GM23338 (cell line): ENCODE measurements around the gene ZDHHC6. TPM values are rescaled to one million over a fixed set of nuclear protein-coding genes. Genes with fewer than 3 reads are reported as not detected.

ENCODE experiments used
- ATAC-seq: fragments of 200-7000 bp; cut with Tn5 transposase; 3 replicates; pipeline ENCODE4 v1.9.1; 2020
- DNase-seq: peaks from one replicate; pipeline ENCODE4 v3.0.0-alpha.2; 2015; ENCODE audit warnings: low spot score
- H2AFZ ChIP-seq: fragments of 200-600 bp; sonication (generic); 2 replicates; pipeline ENCODE4 v1.8.0; 2016; ENCODE audit warnings: antibody characterized with exemption, mild to moderate bottlenecking, moderate library complexity
- H3F3A ChIP-seq: fragments of 200-600 bp; sonication (generic); replicated peaks from 2 replicates; pipeline ENCODE4 v1.8.0; 2017; ENCODE audit warnings: antibody characterized with exemption, mixed run types, low read depth
- H3K27ac ChIP-seq: fragments of 200-600 bp; sonication (generic); 2 replicates; pipeline ENCODE4 v1.6.1; 2016; ENCODE audit warnings: low read depth
- H3K27me3 ChIP-seq: fragments of 200-600 bp; sonication (generic); 2 replicates; pipeline ENCODE4 v1.8.0; 2016; ENCODE audit warnings: mild to moderate bottlenecking, mixed run types, moderate library complexity; ENCODE audit not compliant: insufficient read depth
- H3K36me3 ChIP-seq: fragments of 200-600 bp; sonication (generic); 2 replicates; pipeline ENCODE4 v1.8.0; 2016; ENCODE audit warnings: mild to moderate bottlenecking; ENCODE audit not compliant: insufficient read depth
- H3K4me1 ChIP-seq: fragments of 200-600 bp; sonication (generic); 2 replicates; pipeline ENCODE4 v1.8.0; 2016; ENCODE audit warnings: mild to moderate bottlenecking, moderate library complexity; ENCODE audit not compliant: insufficient read depth
- H3K4me2 ChIP-seq: fragments of 200-600 bp; sonication (generic); 2 replicates; pipeline ENCODE4 v1.7.1; 2017; ENCODE audit warnings: mixed run types
- H3K4me3 ChIP-seq: fragments of 200-600 bp; sonication (generic); 2 replicates; pipeline ENCODE4 v1.6.1; 2016; ENCODE audit warnings: mixed run types
- H3K79me2 ChIP-seq: fragments of 200-600 bp; sonication (generic); replicated peaks from 2 replicates; pipeline ENCODE4 v1.8.0; 2017; ENCODE audit warnings: mild to moderate bottlenecking; ENCODE audit not compliant: insufficient read depth
- H3K9me2 ChIP-seq: fragments of 200-600 bp; sonication (generic); 2 replicates; pipeline ENCODE4 v1.8.0; 2017; ENCODE audit not compliant: insufficient read depth
- H4K20me1 ChIP-seq: fragments of 200-600 bp; sonication (generic); replicated peaks from 2 replicates; pipeline ENCODE4 v1.8.0; 2017; ENCODE audit warnings: mild to moderate bottlenecking; ENCODE audit not compliant: insufficient read depth
- H3K27ac Mint-ChIP-seq: 2 replicates; pipeline ENCODE4 v1.8.0; 2020; ENCODE audit warnings: inconsistent platforms, mild to moderate bottlenecking, moderate library complexity, mixed read lengths
- H3K27me3 Mint-ChIP-seq: 3 replicates; pipeline ENCODE4 v1.8.0; 2022; ENCODE audit warnings: low read depth, mild to moderate bottlenecking, moderate library complexity, mixed read lengths, inconsistent platforms; ENCODE audit not compliant: insufficient read depth, poor library complexity
- H3K36me3 Mint-ChIP-seq: 3 replicates; pipeline ENCODE4 v1.8.0; 2021; ENCODE audit warnings: low read depth, mild to moderate bottlenecking, inconsistent platforms, moderate library complexity, mixed read lengths
- H3K4me1 Mint-ChIP-seq: 3 replicates; pipeline ENCODE4 v1.8.0; 2020; ENCODE audit warnings: mild to moderate bottlenecking, inconsistent platforms, mixed read lengths
- H3K4me3 Mint-ChIP-seq: 3 replicates; pipeline ENCODE4 v1.8.0; 2021; ENCODE audit warnings: moderate library complexity, mild to moderate bottlenecking, inconsistent platforms, mixed read lengths
- H3K9me3 Mint-ChIP-seq: 3 replicates; pipeline ENCODE4 v1.8.0; 2020; ENCODE audit warnings: moderate library complexity, mild to moderate bottlenecking, inconsistent platforms, mixed read lengths
- CREB1 ChIP-seq: fragments of 250-450 bp; sonication (Bioruptor Pico); IDR thresholded peaks from 2 replicates; pipeline ENCODE4 v1.5.0; 2020; ENCODE audit warnings: low read depth, mild to moderate bottlenecking, moderate library complexity
- EZH2 ChIP-seq: fragments of 200-600 bp; sonication (generic); IDR thresholded peaks from one replicate; pipeline ENCODE4 v1.8.0; 2017; ENCODE audit warnings: antibody characterized with exemption, mild to moderate bottlenecking, low read depth; ENCODE audit not compliant: unreplicated experiment
- EZH2phosphoT487 ChIP-seq: fragments of 200-600 bp; sonication (generic); IDR thresholded peaks from one replicate; pipeline ENCODE4 v1.8.1; 2018; ENCODE audit warnings: antibody characterized with exemption; ENCODE audit not compliant: unreplicated experiment
- JUNB ChIP-seq: IDR thresholded peaks from one replicate; pipeline ENCODE4 v1.6.1; 2016; ENCODE audit warnings: antibody characterized with exemption; ENCODE audit not compliant: unreplicated experiment
- NANOG ChIP-seq: IDR thresholded peaks from 2 replicates; pipeline ENCODE4 v1.6.1; 2016; ENCODE audit warnings: antibody characterized with exemption, borderline replicate concordance
- STAT1 ChIP-seq: IDR thresholded peaks from one replicate; pipeline ENCODE4 v1.6.1; 2016; ENCODE audit warnings: antibody characterized with exemption; ENCODE audit not compliant: unreplicated experiment
- ZNF114 ChIP-seq: fragments of 250-450 bp; sonication (Bioruptor Pico); IDR thresholded peaks from 2 replicates; pipeline ENCODE4 v1.5.0; 2020; ENCODE audit warnings: mild to moderate bottlenecking, moderate library complexity
- ZNF331 ChIP-seq: fragments of 250-450 bp; sonication (Bioruptor Pico); IDR thresholded peaks from 2 replicates; pipeline ENCODE4 v1.5.0; 2020; ENCODE audit warnings: low read depth, mild to moderate bottlenecking, moderate library complexity
- polyA plus RNA-seq: library from polyadenylated mRNA; unstranded; fragments of >200 nt; fragmentation: Nextera tagmentation; extraction: Ambion mirVana; gene quantifications from 2 replicates; pipeline ENCODE4 v1.2.1, GENCODE V29; 2016
- total RNA-seq: library from RNA; depleted of rRNA; stranded (reverse); fragments of >200 nt; shearing (Covaris generic); gene quantifications from 2 replicates; pipeline ENCODE4 v1.2.3, GENCODE V29; 2014
- TF ChIP-seq, protein P1 (sequence below), 2 experiments: fragments of 200-600 bp in 1 of 2; sonication (generic) in 1 of 2; conservative IDR thresholded peaks; 2 replicates each; pipeline versions ENCODE4 v1.5.1 to v1.6.1; 2016 to 2017; ENCODE audit warnings: antibody characterized with exemption in 2 of 2, low read depth in 2 of 2, mild to moderate bottlenecking in 2 of 2, moderate library complexity in 1 of 2
- TF ChIP-seq, protein P2 (sequence below): IDR thresholded peaks from one replicate; pipeline ENCODE4 v1.6.1; 2018; ENCODE audit warnings: antibody characterized with exemption; ENCODE audit not compliant: unreplicated experiment
- TF ChIP-seq, protein P3 (sequence below): IDR thresholded peaks from 2 replicates; pipeline ENCODE4 v1.6.1; 2016; ENCODE audit warnings: antibody characterized with exemption

Gene ZDHHC6
- total and polyA plus RNA-seq, 2 experiments from 2014 or later, result 24.6 to 33.7 TPM

DNA sequence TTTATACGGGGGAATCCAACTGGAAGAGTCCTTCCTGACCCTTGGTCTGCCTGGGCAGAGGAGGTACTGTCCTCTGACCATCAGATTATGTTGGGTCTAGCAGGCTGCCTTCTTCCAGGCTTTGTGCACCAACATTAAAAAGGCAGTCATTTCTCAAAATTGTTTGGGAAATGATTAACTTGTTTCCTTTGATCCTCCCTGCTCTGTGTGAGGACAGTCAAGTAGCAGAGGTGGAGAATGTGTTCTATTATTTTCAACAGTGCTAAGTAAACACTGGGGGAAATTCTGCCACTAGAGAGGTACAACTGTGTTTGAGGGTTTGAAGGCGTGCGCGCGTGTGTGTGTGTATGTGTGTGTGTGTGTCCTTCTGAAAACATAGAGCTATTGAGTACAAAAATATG is 52.2 kb downstream of the ZDHHC6 start:
- H2AFZ ChIP-seq, result no peak overlapping the region
- Mint-ChIP-seq H3K27me3 (no peaks in the 10 kb centered on the region), H3K36me3 (no peaks in the 10 kb centered on the region), H3K4me1 (no peaks in the 10 kb centered on the region), H3K4me3 (no peak overlapping the region), H3K9me3 (no peaks in the 10 kb centered on the region), H3K27ac (no peak overlapping the region)
- no peaks in the 10 kb centered on the region for H3K9me2 ChIP-seq
- no peak for TF ChIP-seq ZNF114 (CRISPR knock-in tag)
- TF ChIP-seq JUNB, result no peak
- no peak for TF ChIP-seq ZNF331
- TF ChIP-seq STAT1, result no peak
- no peak for TF ChIP-seq CREB1
- TF ChIP-seq, protein P1, sequence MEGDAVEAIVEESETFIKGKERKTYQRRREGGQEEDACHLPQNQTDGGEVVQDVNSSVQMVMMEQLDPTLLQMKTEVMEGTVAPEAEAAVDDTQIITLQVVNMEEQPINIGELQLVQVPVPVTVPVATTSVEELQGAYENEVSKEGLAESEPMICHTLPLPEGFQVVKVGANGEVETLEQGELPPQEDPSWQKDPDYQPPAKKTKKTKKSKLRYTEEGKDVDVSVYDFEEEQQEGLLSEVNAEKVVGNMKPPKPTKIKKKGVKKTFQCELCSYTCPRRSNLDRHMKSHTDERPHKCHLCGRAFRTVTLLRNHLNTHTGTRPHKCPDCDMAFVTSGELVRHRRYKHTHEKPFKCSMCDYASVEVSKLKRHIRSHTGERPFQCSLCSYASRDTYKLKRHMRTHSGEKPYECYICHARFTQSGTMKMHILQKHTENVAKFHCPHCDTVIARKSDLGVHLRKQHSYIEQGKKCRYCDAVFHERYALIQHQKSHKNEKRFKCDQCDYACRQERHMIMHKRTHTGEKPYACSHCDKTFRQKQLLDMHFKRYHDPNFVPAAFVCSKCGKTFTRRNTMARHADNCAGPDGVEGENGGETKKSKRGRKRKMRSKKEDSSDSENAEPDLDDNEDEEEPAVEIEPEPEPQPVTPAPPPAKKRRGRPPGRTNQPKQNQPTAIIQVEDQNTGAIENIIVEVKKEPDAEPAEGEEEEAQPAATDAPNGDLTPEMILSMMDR (conservative IDR thresholded peaks at IDR 0.05; ENCODE audit: low read depth in 2 of 2), result no peak
- TF ChIP-seq, protein P2, sequence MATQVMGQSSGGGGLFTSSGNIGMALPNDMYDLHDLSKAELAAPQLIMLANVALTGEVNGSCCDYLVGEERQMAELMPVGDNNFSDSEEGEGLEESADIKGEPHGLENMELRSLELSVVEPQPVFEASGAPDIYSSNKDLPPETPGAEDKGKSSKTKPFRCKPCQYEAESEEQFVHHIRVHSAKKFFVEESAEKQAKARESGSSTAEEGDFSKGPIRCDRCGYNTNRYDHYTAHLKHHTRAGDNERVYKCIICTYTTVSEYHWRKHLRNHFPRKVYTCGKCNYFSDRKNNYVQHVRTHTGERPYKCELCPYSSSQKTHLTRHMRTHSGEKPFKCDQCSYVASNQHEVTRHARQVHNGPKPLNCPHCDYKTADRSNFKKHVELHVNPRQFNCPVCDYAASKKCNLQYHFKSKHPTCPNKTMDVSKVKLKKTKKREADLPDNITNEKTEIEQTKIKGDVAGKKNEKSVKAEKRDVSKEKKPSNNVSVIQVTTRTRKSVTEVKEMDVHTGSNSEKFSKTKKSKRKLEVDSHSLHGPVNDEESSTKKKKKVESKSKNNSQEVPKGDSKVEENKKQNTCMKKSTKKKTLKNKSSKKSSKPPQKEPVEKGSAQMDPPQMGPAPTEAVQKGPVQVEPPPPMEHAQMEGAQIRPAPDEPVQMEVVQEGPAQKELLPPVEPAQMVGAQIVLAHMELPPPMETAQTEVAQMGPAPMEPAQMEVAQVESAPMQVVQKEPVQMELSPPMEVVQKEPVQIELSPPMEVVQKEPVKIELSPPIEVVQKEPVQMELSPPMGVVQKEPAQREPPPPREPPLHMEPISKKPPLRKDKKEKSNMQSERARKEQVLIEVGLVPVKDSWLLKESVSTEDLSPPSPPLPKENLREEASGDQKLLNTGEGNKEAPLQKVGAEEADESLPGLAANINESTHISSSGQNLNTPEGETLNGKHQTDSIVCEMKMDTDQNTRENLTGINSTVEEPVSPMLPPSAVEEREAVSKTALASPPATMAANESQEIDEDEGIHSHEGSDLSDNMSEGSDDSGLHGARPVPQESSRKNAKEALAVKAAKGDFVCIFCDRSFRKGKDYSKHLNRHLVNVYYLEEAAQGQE, result no peak
- TF ChIP-seq, protein P3, sequence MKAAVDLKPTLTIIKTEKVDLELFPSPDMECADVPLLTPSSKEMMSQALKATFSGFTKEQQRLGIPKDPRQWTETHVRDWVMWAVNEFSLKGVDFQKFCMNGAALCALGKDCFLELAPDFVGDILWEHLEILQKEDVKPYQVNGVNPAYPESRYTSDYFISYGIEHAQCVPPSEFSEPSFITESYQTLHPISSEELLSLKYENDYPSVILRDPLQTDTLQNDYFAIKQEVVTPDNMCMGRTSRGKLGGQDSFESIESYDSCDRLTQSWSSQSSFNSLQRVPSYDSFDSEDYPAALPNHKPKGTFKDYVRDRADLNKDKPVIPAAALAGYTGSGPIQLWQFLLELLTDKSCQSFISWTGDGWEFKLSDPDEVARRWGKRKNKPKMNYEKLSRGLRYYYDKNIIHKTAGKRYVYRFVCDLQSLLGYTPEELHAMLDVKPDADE, result no peak
- no peak for TF ChIP-seq EZH2phosphoT487
- no peak for TF ChIP-seq EZH2
- no peak overlapping the region for H3K27ac ChIP-seq
- no peak for ATAC-seq
- H3K4me2 ChIP-seq, result no peak overlapping the region
- no peak for DNase-seq
- no peaks in the 10 kb centered on the region for H3K36me3 ChIP-seq
- H3K79me2 ChIP-seq, result no peaks in the 10 kb centered on the region
- H3F3A ChIP-seq, result no peaks in the 10 kb centered on the region
- H3K4me1 ChIP-seq, result no peaks in the 10 kb centered on the region
- H3K27me3 ChIP-seq, result no peaks in the 10 kb centered on the region
- H3K4me3 ChIP-seq, result no peak overlapping the region
- H4K20me1 ChIP-seq, result no peaks in the 10 kb centered on the region

DNA sequence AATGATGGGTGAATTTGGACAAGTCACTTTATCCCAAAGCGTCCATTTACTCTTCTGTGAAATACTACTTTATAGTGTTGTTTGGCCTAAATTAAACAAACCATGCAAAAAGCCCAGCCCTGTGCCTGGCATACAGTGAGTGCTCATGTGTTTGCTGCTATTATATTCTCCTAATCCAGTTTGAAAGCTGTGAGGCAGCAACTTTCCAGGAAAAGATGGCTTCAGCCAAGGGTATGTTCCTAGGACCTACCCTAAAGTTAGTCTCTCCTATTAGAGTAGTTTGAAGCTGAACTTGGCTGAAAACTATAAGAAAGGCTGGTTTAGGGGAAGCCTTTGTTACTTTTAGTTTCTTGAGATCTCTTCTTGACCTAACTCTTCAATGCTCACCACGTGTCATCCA is 52.9 kb downstream of the ZDHHC6 start:
- DNase-seq (no peak), ATAC-seq (no peak)
- no peaks in the 10 kb centered on the region for H3K9me2 ChIP-seq
- H3K4me3 ChIP-seq, result no peak overlapping the region
- no peaks in the 10 kb centered on the region for H3K4me1 ChIP-seq
- H4K20me1 ChIP-seq, result no peaks in the 10 kb centered on the region
- Mint-ChIP-seq H3K4me1 (no peaks in the 10 kb centered on the region), H3K27me3 (no peaks in the 10 kb centered on the region), H3K36me3 (no peaks in the 10 kb centered on the region), H3K27ac (no peak overlapping the region), H3K9me3 (no peaks in the 10 kb centered on the region), H3K4me3 (no peak overlapping the region)
- no peaks in the 10 kb centered on the region for H3F3A ChIP-seq
- no peak overlapping the region for H2AFZ ChIP-seq
- no peak overlapping the region for H3K27ac ChIP-seq
- no peaks in the 10 kb centered on the region for H3K36me3 ChIP-seq
- H3K79me2 ChIP-seq, result no peaks in the 10 kb centered on the region
- H3K4me2 ChIP-seq, result no peak overlapping the region
- H3K27me3 ChIP-seq, result no peaks in the 10 kb centered on the region
- no peak for TF ChIP-seq NANOG
- TF ChIP-seq, protein P2, result no peak
- no peak for TF ChIP-seq ZNF331
- TF ChIP-seq CREB1, result no peak
- no peak for TF ChIP-seq STAT1
- TF ChIP-seq, protein P1 (conservative IDR thresholded peaks at IDR 0.05; ENCODE audit: low read depth in 2 of 2), result no peak
